HUES48 (cell line): ENCODE measurements around the gene B4GALT5.
"Not testable (repeated sequence)": the region's sequence is repeated elsewhere in the genome, so short reads cannot be mapped to it uniquely, and the experiment has no call there.

Experiments
- H3K27ac ChIP-seq: one replicate; pipeline ENCODE4 v1.7.0; 2013; ENCODE audit warnings: low read depth, low read length, inconsistent platforms
- H3K27me3 ChIP-seq: 2 replicates; pipeline ENCODE4 v1.6.1; 2013; ENCODE audit warnings: mild to moderate bottlenecking, low read length; ENCODE audit not compliant: control insufficient read depth, insufficient read depth
- H3K36me3 ChIP-seq: 2 replicates; pipeline ENCODE4 v1.6.1; 2013; ENCODE audit warnings: low read length; ENCODE audit not compliant: control insufficient read depth, insufficient read depth
- H3K4me1 ChIP-seq: 2 replicates; pipeline ENCODE4 v1.6.1; 2013; ENCODE audit warnings: mild to moderate bottlenecking, low read length; ENCODE audit not compliant: control insufficient read depth, insufficient read depth
- H3K4me3 ChIP-seq: 2 replicates; pipeline ENCODE4 v1.5.1; 2013; ENCODE audit warnings: mild to moderate bottlenecking, low read depth, low read length
- H3K9ac ChIP-seq: 2 replicates; pipeline ENCODE4 v1.6.1; 2013; ENCODE audit warnings: mild to moderate bottlenecking, low read depth, low read length, moderate library complexity
- H3K9me3 ChIP-seq: 2 replicates; pipeline ENCODE4 v1.6.1; 2013; ENCODE audit warnings: low read length; ENCODE audit not compliant: control insufficient read depth, insufficient read depth

B4GALT5 gene

GRCh38 chr20:49727894-49728885 lies 14.5 kb upstream of the B4GALT5 start:
- Histone ChIP-seq H3K4me3 (no peak overlapping the region), H3K9me3 (no peaks in the 10 kb centered on the region), H3K27ac (no peak overlapping the region)

GRCh38 chr20:49727478-49727877 lies 13.8 kb upstream of the B4GALT5 start:
- H3K36me3 ChIP-seq, result no peaks in the 10 kb centered on the region
- H3K27ac ChIP-seq, result no peak overlapping the region
- no peak overlapping the region for H3K4me3 ChIP-seq
- H3K9ac ChIP-seq, result no peak overlapping the region
- no peaks in the 10 kb centered on the region for H3K9me3 ChIP-seq
- no peaks in the 10 kb centered on the region for H3K27me3 ChIP-seq
- peaks cover 11% of the 10 kb centered on the region for H3K4me1 ChIP-seq

More at GRCh38 chr20:49727894-49728885, 14.5 kb upstream of the B4GALT5 start:
- H3K36me3 ChIP-seq, result no peaks in the 10 kb centered on the region
- H3K27me3 ChIP-seq, result no peaks in the 10 kb centered on the region
- peaks cover 11% of the 10 kb centered on the region for H3K4me1 ChIP-seq
- no peak overlapping the region for H3K9ac ChIP-seq

GRCh38 chr20:49725694-49726093 lies 12.0 kb upstream of the B4GALT5 start:
- no peak overlapping the region for H3K9ac ChIP-seq

GRCh38 chr20:49725224-49725606 lies 11.5 kb upstream of the B4GALT5 start:
- H3K36me3 ChIP-seq, H3K27ac ChIP-seq, H3K9ac ChIP-seq, H3K4me3 ChIP-seq, H3K9me3 ChIP-seq, H3K27me3 ChIP-seq: not testable (repeated sequence)
- peaks cover 11% of the 10 kb centered on the region for H3K4me1 ChIP-seq

More at GRCh38 chr20:49725694-49726093, 12.0 kb upstream of the B4GALT5 start:
- Histone ChIP-seq H3K27ac (no peak overlapping the region), H3K27me3 (no peaks in the 10 kb centered on the region), H3K36me3 (no peaks in the 10 kb centered on the region), H3K9me3 (no peaks in the 10 kb centered on the region), H3K4me1 (peaks cover 11% of the 10 kb centered on the region), H3K4me3 (no peak overlapping the region)

- no peaks in the 10 kb centered on the region for H3K27me3 ChIP-seq
- no peak overlapping the region for H3K4me3 ChIP-seq
- no peak overlapping the region for H3K9ac ChIP-seq
- no peaks in the 10 kb centered on the region for H3K9me3 ChIP-seq
- peaks cover 11% of the 10 kb centered on the region for H3K4me1 ChIP-seq
- no peak overlapping the region for H3K27ac ChIP-seq
- H3K36me3 ChIP-seq, result no peaks in the 10 kb centered on the region
Observed at GRCh38 chr20:49724408-49725223, 10.9 kb upstream of the B4GALT5 start.

- not testable (repeated sequence) for H3K36me3 ChIP-seq, H3K27me3 ChIP-seq, H3K9me3 ChIP-seq, H3K9ac ChIP-seq, H3K4me3 ChIP-seq, H3K27ac ChIP-seq
- H3K4me1 ChIP-seq, result peaks cover 11% of the 10 kb centered on the region
Observed at GRCh38 chr20:49723758-49724157, 10.1 kb upstream of the B4GALT5 start.

- H3K27me3 ChIP-seq, H3K36me3 ChIP-seq, H3K9ac ChIP-seq, H3K27ac ChIP-seq, H3K4me3 ChIP-seq, H3K9me3 ChIP-seq: not testable (repeated sequence)
- peaks cover 11% of the 10 kb centered on the region for H3K4me1 ChIP-seq
Observed at GRCh38 chr20:49721326-49721725, 7.6 kb upstream of the B4GALT5 start.

GRCh38 chr20:49715466-49715865 lies 1.8 kb upstream of the B4GALT5 start:
- no peak overlapping the region for H3K27ac ChIP-seq
- no peaks in the 10 kb centered on the region for H3K27me3 ChIP-seq
- no peak overlapping the region for H3K9ac ChIP-seq
- H3K4me1 ChIP-seq, result peaks cover 11% of the 10 kb centered on the region
- no peaks in the 10 kb centered on the region; the same call in 1 of the 2 replicates for H3K36me3 ChIP-seq
- no peaks in the 10 kb centered on the region for H3K9me3 ChIP-seq
- H3K4me3 ChIP-seq, result no peak overlapping the region

GRCh38 chr20:49712996-49713752 lies 504 bp downstream of the B4GALT5 start:
- Histone ChIP-seq H3K9me3 (no peaks in the 10 kb centered on the region), H3K27ac (peak overlapping the region; percentile 92), H3K4me3 (peak overlapping the region; percentile 89), H3K9ac (peak overlapping the region; percentile 88), H3K27me3 (no peaks in the 10 kb centered on the region), H3K36me3 (no peaks in the 10 kb centered on the region; the same call in 1 of the 2 replicates), H3K4me1 (peaks cover 17% of the 10 kb centered on the region)

- no peaks in the 10 kb centered on the region; the same call in 1 of the 2 replicates for H3K36me3 ChIP-seq
- peaks cover 18% of the 10 kb centered on the region for H3K4me1 ChIP-seq
- no peaks in the 10 kb centered on the region for H3K27me3 ChIP-seq
- peak overlapping the region; percentile 92 for H3K27ac ChIP-seq
- H3K4me3 ChIP-seq, result peak overlapping the region; percentile 89
- peak overlapping the region; percentile 88 for H3K9ac ChIP-seq
- no peaks in the 10 kb centered on the region for H3K9me3 ChIP-seq
Observed at GRCh38 chr20:49712646-49712995, 1.1 kb downstream of the B4GALT5 start.
